Sigmoid colon (tissue), 7 donors: ENCODE results near the gene GLIS1. TPM values are rescaled to one million over a fixed set of nuclear protein-coding genes. Genes with fewer than 3 reads are reported as not detected.

ENCODE experiments used
- DNase-seq: peaks from one replicate; pipeline ENCODE4 v3.0.0-alpha.2; 2019
- H3K27ac ChIP-seq, 4 donors: fragments of 200-600 bp; sonication (generic); one replicate each; pipeline ENCODE4 v1.5.1; 2016 to 2019; ENCODE audit warnings: mild to moderate bottlenecking in 1 of 4
- H3K27me3 ChIP-seq, 3 donors: fragments of 200-600 bp; sonication (generic); one replicate each; pipeline ENCODE4 v1.5.1; 2019; ENCODE audit warnings: mild to moderate bottlenecking in 1 of 3
- H3K36me3 ChIP-seq, 4 donors: fragments of 200-600 bp; sonication (generic); one replicate each; pipeline ENCODE4 v1.5.1; 2016 to 2019
- H3K4me1 ChIP-seq, 4 donors: fragments of 200-600 bp; sonication (generic); one replicate each; pipeline ENCODE4 v1.5.1; 2017 to 2019
- H3K4me3 ChIP-seq, 4 donors: fragments of 200-600 bp; sonication (generic); one replicate each; pipeline ENCODE4 v1.5.1; 2017 to 2019; ENCODE audit warnings: mild to moderate bottlenecking in 2 of 4, moderate library complexity in 1 of 4
- H3K9me3 ChIP-seq, 4 donors: fragments of 200-600 bp in 3 of 4; sonication (generic) in 3 of 4; one replicate each; pipeline versions ENCODE4 v1.5.1 to v1.6.1; 2013 to 2019
- CTCF ChIP-seq, 4 experiments: fragments of 450-650 bp in 3 of 4; fragments of 200-600 bp in 1 of 4; IDR thresholded peaks; one replicate each; pipeline ENCODE4 v1.5.1; 2016 to 2019; ENCODE audit warnings: antibody characterized with exemption in 4 of 4, mild to moderate bottlenecking in 3 of 4, moderate library complexity in 2 of 4
- EP300 ChIP-seq, 4 donors: sonication (generic); formaldehyde crosslinking; IDR thresholded peaks; one replicate each; pipeline ENCODE4 v1.6.1; 2017; ENCODE audit warnings: antibody characterized with exemption in 4 of 4
- POLR2A ChIP-seq, 2 donors: fragments of 450-650 bp; IDR thresholded peaks; one replicate each; pipeline ENCODE4 v1.6.1; 2016; ENCODE audit warnings: antibody characterized with exemption in 2 of 2, mild to moderate bottlenecking in 2 of 2, moderate library complexity in 2 of 2
- POLR2AphosphoS5 ChIP-seq, 4 donors: sonication (generic); formaldehyde crosslinking; IDR thresholded peaks; one replicate each; pipeline ENCODE4 v1.6.1; 2017; ENCODE audit warnings: antibody characterized with exemption in 4 of 4
- WGBS, 2 donors: extraction: QIAGEN DNeasy Blood & Tissue Kit; methylation state at CpG; one replicate each; pipeline ENCODE4 v1.1.7; 2013; 5-methylcytosine and 5-hydroxymethylcytosine counted together
- intact Hi-C: fragments of 100-400 bp; cut with DNase I; formaldehyde crosslinking; loops from one replicate; pipeline ENCODE4 v1.15.1; 2023
- polyA plus RNA-seq, 3 donors: library from polyadenylated mRNA; stranded (reverse); fragments of 200-250 nt; gene quantifications; one replicate each; pipeline ENCODE4 v1.2.3, GENCODE V29; 2013
- total RNA-seq, 4 donors: library from RNA; depleted of rRNA; stranded (reverse); fragments of >200 nt; gene quantifications; one replicate each; pipeline ENCODE4 v1.1.0, GENCODE V29; 2016
- donor health status: healthy with polysubstance abuse.
- donor health status: Bipolar disorder and iron deficiency.
- donor health status: healthy.

GLIS1 gene
- total and polyA plus RNA-seq, 7 donors = 0.16 to 0.83 (median 0.32) TPM; not detected in 4

GRCh38 chr1:53592985-53593757 is 145.8 kb downstream of the GLIS1 start:
- H3K9me3 ChIP-seq = no peaks in the 10 kb centered on the region
- whole genome bisulfite sequencing, 2 donors = 90% methylated on average over 14 of the region's 14 CpGs
- TF ChIP-seq CTCF (IDR thresholded peaks at IDR 0.05) (no peak), EP300 (IDR thresholded peaks at IDR 0.05) (no peak), POLR2AphosphoS5 (IDR thresholded peaks at IDR 0.05) (no peak), POLR2A (IDR thresholded peaks at IDR 0.05) (no peak)
- no peaks in the 10 kb centered on the region for H3K36me3 ChIP-seq
- H3K27me3 ChIP-seq = peaks cover 0 to 6% (median 5%) of the 10 kb centered on the region in 3 donors
- no peak for DNase-seq
- H3K4me3 ChIP-seq = no peak overlapping the region
- intact Hi-C loops = no loop called here
- no peak overlapping the region for H3K27ac ChIP-seq
- H3K4me1 ChIP-seq = peaks cover 0 to 5% (median 0%) of the 10 kb centered on the region in 4 donors

GRCh38 chr1:53592521-53592982 is 146.4 kb downstream of the GLIS1 start:
- Histone ChIP-seq H3K9me3 (no peaks in the 10 kb centered on the region), H3K4me3 (no peak overlapping the region), H3K4me1 (peaks cover 0 to 5% (median 0%) of the 10 kb centered on the region in 4 donors), H3K36me3 (no peaks in the 10 kb centered on the region), H3K27ac (no peak overlapping the region), H3K27me3 (peaks cover 0 to 6% (median 5%) of the 10 kb centered on the region in 3 donors)
- WGBS, 2 donors = 32 to 63% methylated on average over 6 of the region's 6 CpGs
- no peak for TF ChIP-seq EP300 (IDR thresholded peaks at IDR 0.05)
- TF ChIP-seq POLR2A (IDR thresholded peaks at IDR 0.05) = no peak
- TF ChIP-seq POLR2AphosphoS5 (IDR thresholded peaks at IDR 0.05) = no peak
- no peak for TF ChIP-seq CTCF (IDR thresholded peaks at IDR 0.05)
- DNase-seq = peak; percentile 62
- intact Hi-C loops = no loop called here

GRCh38 chr1:53591924-53592323 is 147.0 kb downstream of the GLIS1 start:
- Histone ChIP-seq H3K36me3 (no peaks in the 10 kb centered on the region), H3K4me1 (peaks cover 0 to 5% (median 0%) of the 10 kb centered on the region in 4 donors), H3K4me3 (no peak overlapping the region), H3K27me3 (peaks cover 0 to 6% (median 5%) of the 10 kb centered on the region in 3 donors), H3K27ac (no peak overlapping the region), H3K9me3 (no peaks in the 10 kb centered on the region)
- intact Hi-C loops = no loop called here
- DNase-seq = peak; percentile 48
- WGBS, 2 donors = 91 to 92% methylated on average over 4 of the region's 4 CpGs
- TF ChIP-seq EP300 (IDR thresholded peaks at IDR 0.05) (no peak), POLR2A (IDR thresholded peaks at IDR 0.05) (no peak), POLR2AphosphoS5 (IDR thresholded peaks at IDR 0.05) (no peak), CTCF (IDR thresholded peaks at IDR 0.05) (no peak)

- Histone ChIP-seq H3K27me3 (peaks cover 0 to 6% (median 5%) of the 10 kb centered on the region in 3 donors), H3K4me1 (peaks cover 0 to 5% (median 0%) of the 10 kb centered on the region in 4 donors), H3K36me3 (no peaks in the 10 kb centered on the region), H3K27ac (peak overlapping the region in 1 of 4 donors; percentile 46), H3K9me3 (no peaks in the 10 kb centered on the region), H3K4me3 (no peak overlapping the region)
- peak; percentile 53 for DNase-seq
- TF ChIP-seq POLR2AphosphoS5 (IDR thresholded peaks at IDR 0.05) (no peak), EP300 (IDR thresholded peaks at IDR 0.05) (no peak)
- intact Hi-C loops = no loop called here
- 79 to 83% methylated on average over 20 of the region's 20 CpGs for WGBS, 2 donors
Measured at GRCh38 chr1:53590531-53591515, 148.1 kb downstream of the GLIS1 start.
